Stimulated activated CD8-positive, alpha-beta memory T cell treated with anti-CD3 and anti-CD28 coated beads, Interleukin-15, amount 100 ng/mL, for 4 hours (primary cell): Measurements from ENCODE around the gene UBAP1L.
"Not testable (repeated sequence)": the region's sequence is repeated elsewhere in the genome, so short reads cannot be mapped to it uniquely, and the experiment has no call there.

ENCODE experiments used
- DNase-seq, 2 donors: peaks; one replicate each; pipeline ENCODE4 v3.0.0-alpha.2; 2020; ENCODE audit warnings: low read depth in 2 of 2

Gene UBAP1L

DNA sequence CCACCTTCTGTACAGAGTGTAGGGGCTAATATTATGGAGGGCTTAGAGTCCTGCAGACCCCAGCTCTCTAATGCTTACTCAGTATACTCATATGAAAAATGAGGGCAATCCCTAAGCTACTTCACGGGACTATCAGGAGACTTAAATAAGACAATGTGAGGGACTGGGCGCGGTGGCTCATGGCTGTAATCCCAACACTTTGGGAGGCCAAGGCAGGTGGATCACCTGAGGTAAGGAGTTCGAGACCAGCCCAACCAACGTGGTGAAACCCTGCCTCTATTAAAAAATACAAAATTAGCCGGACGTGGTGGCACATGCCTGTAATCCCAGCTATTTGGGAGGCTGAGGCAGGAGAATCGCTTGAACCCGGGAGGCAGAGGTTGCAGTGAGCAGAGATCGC is 15.2 kb downstream of the UBAP1L start:
- not testable (repeated sequence) for DNase-seq

DNA sequence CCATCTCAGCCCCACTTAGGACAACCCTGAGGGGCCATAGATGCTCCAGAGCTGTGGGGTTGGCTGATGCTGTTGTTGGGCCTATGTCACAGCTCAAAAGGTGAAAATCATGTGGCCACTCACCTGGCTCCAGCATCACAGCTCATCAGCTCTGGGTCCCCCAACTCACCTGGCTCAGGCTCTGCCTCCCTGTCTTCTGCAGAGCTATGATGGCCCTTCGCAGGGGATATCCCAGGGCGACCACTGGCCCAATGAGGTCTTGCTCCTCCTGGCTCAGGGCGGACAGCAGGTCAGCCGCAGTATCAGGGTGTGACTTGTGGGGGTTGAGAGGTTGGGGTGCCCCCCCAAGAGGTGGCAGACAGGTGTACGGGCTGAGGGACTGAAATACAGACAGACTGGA is 15.7 kb downstream of the UBAP1L start:
- no peak for DNase-seq

DNA sequence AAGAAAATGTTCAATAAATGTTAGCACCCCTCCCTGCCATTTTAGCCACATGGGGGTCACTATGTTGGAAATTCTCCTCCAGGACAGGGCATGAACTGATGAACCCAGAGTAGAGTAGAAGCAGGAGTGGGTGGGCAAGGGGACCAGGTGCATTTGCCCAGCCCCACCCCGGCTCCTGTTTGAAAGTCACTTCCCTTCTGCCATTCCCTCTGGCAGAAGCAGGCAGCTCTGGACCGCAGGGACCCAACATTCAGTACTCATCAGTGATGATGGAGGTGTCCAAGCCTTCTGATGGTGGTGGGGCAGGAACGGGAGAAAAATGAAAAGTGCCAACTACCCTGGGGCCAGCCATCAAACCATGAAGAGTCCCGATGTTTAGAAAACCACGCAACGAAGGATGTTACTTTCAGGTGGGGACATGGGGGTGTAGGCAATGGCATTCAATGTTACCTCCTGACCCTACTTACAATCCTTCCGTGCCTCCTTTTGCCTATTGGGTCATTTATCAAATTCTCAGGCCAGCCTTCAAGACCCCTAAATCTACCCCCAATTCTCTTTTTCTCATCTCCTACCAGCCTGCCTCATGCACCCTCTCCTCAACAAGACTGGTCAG is 17.2 kb downstream of the UBAP1L start:
- DNase-seq, result no peak

DNA sequence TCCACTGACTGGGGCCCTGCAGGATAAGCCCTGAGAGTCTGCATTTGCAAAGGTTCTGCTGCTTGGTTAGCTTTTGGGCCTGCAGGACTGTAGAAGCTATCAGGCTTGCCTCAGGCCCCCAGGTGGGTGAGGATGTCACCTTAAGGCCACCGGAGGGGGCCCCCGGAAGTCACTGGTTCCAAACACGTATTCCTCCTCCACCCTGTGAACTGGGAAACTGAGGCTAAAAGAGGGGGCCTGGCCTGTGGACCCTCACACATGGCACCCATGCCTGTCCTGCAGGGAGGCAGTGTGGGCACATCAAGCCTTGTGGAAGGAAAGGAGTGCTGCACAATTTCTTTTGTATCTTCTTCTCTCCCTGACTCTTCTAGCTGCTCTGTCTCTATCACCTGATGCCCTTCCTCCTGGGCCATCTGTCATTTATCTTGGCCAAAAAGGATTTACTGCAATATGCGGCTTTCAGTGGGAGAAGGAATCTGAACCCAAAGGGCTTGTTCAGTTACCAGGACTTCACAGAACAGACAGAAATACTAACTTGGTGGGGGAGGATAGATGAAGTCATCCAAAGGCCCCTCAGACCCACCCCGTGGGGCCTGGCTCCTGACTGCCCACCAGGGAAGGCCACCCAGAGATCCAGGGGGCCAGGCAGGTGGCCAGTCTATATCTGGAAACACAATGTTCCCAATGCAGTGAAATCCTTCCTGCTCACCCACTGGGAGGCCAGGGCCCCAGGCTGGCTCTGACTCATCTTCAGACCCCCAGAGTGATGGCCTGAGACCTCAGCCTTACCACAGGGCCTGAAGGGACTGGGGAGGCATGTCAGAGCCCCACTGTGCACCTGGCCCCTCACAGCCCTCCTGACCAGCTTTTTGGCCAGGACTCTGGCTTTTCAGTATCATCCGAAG is 18.3 kb downstream of the UBAP1L start:
- DNase-seq, result no peak

DNA sequence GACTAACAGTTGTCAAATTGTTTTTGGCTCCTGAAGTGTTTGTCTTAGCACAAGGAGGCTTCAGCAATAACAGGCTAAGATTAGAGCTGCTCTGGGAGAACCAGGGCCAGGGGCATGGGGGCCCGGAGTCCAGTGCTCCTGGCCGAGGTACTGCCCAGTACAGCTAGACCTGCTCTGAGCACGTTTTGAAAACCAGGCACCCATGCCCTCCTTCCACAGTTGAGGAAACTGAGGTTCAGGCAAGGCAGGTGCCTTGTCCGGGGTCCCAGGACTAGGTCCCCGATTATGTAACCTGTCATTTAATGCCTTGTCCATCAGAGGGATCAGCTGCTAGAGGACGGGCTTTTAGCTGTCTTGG is 19.3 kb downstream of the UBAP1L start:
- no peak for DNase-seq

DNA sequence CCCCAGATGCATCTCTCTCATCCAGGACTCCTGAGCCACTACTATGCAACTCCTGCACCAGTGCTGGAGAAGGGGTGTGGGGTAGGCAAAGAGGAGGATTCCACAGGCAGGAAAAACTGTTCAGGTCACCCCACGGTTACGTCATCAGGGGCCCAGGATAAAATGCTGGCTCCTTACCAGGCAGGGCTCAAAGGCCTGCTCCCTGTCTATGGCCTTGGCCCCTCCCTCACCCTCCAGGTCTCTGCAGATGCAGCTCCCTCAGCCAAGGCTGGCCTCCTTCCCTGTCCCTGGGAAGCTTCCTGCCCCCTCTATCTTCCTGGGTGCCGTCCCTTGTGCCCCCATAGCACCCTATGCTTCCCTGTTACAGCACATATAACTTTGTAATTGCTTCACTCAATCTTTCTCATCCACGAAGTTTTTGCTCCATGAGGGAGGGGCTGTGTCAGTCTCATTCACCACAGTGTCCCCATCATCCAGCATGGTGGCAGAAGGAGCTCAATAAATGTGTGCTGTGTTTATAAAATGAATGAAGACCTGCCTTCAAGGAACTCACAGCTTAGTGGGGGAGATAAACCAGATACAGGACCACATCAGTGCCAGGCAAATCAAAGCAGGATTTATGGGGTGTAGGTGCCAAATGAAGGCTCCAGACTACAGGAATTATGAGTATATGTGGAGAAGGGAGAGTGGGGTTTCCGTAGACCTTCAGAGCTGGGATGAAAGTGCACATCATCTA is 19.8 kb downstream of the UBAP1L start:
- DNase-seq, result no peak

DNA sequence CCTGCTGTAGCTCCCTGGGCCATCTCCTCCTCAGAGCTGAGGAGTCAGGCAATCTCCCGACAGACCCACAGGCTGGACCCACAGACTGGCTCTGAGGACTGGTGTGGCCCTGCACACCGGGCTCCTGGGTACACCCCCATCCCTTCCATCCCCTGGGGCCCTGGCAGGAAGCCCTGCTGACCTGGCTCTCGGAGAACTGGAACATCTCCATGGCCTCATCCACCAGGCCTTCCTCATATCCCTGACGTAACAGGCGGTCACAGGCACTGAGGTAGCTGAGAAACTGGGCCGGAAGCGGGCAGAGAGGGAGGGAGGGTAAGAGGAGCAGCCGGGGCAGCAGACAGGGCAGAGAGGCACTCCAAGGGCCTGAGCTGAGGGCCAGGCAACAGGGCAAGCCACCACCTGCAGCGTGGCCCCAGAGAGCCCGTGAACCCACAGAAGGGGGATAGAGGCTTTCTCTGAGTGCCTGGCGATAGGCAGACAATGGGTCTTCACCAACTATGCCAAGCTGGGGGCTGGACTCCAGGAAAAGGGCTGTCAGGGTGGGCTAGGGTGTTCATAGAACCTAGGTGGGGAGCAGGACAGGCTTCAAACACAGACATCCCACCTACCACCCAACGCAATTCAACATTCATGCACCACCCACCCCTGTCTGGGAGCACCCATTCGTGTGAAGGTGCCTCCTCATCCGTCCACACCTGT is 20.6 kb downstream of the UBAP1L start:
- no peak for DNase-seq

DNA sequence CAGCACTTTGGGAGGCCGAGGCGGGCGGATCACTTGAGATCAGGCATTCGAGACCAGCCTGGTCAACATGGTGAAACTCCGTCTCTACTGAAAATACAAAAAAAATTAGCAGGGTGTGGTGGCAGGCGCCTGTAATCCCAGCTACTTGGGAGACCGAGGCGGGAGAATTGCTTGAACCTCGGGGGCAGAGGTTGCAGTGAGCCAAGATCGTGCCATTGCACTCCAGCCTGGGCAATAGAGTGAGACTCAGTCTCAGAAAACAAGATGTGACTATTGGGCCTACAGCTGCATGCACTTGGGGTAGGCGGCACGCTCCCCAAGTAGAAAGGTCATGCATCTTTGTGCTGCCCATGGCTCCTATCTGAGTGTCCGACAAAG is 21.2 kb downstream of the UBAP1L start:
- not testable (repeated sequence) for DNase-seq

DNA sequence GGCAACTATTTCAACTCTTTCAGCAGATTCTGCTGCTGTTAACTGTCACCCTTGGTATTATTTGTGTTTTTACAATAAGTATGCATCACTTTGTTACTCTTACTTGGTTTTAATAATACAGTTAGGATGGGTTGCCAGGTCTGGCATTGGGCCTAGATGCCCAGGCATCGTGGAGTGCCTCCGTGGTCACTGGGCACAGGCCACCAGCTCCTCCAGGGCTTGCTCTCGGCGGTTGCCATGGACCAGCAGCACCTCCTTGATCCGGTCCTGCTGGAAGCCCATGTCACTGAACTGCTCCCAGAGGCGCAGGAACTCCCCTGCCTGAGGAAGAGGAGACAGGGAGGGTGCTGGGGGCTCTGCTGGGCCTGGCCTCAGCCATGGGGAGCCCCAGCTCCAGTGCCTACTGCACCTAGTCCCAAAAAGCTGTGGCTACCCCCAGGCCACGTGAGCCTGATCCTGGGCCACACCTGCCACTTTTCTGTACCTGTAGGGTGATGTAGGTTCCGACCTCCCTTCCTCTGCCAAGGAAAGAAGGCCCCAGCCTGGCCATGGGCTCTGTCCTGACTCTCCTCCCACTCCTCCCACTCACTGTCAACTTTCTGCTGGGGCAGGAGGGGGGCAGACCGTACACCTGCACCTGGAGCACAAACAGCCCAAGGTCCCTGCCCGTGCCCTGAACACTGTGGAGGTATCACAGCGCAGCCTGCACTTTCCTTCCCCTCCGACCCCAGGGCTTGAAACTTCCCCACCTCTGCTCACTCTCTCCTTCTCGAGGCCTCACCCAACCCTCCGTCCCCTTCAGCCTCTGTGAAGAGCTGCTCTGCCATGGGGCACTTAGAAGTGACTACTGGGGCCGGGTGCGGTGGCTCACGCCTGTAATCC is 21.8 kb downstream of the UBAP1L start:
- no peak for DNase-seq

DNA sequence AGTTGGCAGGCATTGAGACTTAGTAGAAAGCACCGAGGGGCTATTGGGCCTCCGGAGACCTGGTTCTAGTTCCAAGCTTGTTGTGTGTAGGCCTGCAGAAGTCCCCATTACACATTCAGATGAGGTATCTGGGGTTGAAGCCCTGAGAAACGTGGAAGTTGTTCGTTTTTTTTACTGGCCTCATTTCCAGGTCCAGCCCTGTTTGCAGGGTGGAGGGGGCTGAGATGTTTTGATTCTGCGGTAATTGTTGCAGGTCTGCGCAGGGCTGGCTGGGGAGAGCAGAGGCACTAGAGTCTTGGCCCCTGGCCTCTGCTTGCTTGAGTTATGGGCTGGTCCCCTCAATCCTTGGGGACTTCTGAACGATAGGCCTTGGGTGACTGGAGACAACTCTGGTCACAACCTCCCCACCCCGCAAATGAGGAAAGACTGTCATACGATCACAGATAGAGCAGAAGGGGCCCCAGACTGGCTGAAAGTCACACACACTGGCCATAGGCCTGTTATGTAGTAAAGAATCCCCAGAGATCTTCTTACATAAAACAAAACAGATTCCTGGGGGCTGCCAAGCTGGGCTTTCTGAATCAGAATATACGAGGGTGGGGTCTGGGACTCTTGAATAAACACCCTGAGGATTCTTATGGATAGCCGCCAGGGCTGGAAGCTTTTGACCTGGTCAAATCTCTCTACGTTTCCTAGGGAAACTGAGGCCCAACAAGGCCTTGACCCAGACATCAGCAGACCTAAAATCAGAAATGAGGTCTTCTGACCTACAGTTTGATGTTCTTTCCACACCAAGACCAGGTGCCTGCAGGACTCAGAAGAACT is 22.8 kb downstream of the UBAP1L start:
- DNase-seq, result no peak

DNA sequence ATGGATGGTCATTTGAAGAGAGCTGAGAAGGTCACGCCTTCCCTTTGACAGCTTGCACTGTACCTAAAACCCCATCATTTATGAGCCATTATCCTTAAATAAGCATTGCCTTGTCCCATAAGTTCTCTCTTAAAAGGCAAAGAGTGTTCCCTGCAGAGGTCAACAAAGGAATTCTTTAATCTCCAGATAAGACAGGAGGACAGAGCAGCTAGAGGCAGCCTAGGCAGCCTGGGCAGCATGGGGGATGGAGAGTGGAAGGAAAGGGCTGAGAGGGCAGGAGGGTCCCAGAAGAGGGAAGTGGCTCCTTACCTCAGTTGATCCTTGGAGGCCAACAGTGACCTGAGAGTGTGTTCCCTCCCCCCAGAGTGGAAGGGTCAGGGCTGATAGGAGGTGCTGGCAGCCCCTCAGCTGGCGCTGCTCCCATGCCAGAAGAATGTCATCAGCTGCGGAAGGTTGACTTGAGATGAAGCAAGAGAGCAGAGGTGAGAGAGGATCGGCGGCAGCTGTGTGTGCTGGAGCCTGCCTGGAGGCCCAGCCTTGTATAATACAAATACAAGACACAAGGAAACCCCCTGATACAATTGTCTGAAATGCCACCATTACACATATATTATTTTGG is 25.7 kb downstream of the UBAP1L start:
- no peak for DNase-seq

DNA sequence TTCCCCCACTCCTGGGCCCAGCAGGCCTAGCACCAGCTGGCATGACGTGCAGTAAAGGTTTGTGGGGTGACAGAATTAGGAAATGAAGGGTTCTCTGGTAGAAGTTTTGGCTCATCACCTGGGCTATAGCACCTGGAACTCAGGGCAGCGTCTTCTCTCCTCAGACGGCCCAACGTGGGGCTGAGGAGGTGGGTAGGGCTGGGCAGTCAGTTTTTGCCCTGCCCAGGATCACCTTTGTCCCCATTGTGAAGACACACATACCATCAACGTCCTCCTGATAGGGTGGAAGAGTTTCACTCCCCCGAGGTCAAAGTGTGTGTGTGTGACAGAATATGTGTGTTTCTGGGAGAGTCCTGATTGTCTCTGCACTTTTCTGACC is 26.4 kb downstream of the UBAP1L start:
- no peak for DNase-seq

DNA sequence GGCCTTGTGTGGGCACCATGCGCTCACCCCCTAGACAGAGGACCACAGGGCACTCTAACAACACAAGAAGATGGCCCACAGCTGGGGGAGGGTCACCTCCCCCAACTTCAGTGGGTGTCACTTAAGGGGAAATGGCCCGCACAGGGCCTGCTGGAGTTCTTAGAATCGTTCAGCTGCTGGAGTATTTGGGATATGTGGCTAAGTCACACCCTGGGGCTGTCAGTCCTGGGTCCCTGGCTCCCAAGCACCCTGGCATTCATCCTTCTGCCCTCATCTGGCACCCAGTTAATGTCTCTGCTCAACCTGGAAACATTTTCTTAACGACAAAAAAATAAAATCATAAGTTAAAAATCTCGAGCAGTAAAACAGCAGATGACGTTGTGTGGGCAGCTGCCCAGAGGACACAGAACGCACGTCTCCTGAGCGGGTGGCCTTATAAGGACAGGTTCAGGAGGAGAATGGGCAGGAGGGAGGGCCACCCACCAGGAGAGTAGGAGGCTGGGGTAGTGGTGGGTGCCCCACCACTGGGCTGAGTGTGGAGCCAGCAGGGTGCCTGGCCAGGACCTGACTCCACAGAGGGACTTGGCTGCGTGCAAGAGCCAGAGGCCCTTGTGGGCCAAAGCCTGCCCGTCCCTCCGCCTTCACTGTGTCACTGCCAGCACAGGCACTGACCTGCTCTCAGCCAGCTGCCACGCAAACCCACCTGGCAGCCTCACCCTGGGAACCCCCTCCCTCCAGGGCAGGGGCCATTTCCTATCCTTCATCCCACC is 26.9 kb downstream of the UBAP1L start:
- DNase-seq, result no peak

DNA sequence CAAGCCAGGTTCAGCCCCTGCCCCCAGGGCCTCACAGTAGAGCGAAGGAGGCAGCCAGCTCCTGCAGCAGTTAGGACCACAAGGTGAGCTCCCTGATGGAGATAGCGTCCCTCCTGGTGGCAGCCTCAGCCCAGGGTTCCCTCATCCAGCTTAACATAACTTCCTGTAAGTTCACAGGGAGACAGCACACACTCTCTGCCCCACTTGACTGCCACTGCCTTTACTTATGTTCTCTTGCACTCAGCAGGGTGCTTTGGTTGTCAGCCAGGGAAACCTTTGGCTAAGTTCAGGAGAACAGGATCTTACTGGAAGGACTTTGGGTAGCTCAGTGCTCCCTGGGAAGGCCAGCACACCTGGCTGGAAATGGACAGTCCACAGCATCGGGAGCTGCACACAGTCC is 27.6 kb downstream of the UBAP1L start:
- no peak for DNase-seq

DNA sequence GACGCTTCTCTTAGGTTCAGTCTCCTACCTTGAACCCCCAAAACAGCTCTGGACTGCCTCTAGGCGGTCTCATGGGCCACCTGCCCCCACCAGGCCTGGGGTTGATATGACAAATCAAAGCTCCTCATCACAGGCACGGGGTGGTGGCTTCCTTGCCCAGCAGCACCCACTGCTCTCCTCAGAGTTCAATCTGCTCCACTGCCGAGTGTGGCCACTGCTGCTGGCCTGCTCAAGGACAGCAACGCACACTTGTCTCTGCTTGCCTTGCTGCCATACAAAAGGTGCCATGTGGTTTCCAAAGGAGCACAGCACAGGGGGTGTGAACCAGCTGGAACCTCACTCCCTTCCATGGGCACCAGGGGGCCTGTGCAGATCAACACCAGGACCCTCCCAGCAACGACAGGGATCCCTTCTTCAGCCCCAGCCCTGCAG is 28.3 kb downstream of the UBAP1L start:
- no peak for DNase-seq

DNA sequence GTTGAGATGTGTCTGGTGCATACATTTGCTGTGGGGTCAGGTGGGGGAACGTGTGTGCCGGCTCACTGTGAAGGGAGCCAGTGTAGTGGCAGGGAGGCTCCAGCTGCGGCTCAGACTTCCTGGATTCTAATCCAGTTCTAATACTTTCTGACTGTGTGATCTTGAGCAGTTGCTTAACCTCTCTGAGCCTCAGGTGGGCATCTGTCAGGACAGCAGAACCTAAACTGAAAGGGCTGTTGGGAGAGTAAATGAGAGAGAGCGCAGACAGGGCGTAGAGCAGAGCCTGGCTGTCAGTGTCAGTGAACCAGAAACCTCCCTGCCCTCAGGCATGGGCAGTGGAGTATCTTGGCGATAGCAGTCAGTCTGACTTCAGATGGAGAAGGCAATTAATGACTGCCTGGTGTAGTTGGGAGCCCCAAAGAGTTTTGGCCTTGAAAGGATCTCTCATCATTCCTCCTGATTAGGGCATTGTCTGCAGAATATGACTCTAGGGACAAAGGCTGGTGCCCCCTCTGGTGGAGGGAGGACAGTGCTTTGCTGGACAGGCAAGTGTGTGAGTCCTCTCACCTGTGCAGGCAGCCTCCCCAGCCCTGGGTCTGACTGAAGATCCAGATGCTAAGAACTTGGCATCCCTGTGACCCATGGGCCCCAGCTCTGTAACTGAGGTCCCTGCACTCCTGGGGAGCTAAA is 28.9 kb downstream of the UBAP1L start:
- no peak for DNase-seq

DNA sequence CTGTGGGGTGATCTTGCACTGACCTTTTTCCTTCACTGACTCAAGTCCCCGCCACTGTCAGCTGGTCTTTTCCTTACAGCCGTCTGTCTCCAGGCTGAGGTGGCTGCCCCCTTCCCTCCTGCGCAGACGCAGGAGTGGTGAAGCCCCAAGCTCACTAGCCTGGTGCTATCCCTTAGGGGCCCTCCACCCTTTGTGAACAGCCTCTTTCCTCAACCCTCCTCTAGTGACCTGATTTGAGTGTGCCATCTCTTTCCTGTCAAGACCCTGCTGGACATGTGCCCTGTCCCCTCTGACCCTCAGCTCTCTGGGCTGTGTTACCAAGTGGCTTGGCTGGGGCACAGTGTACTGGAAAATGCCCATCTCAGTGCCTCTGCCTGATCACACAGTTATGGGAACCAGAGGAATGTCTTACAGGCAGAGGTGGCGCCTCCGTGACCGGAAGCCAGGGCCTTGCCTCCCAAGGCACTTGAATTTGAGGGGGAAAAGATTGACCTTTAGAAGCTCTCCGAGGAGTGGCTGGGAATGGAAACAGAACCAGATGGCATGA is 29.7 kb downstream of the UBAP1L start:
- DNase-seq, result no peak
